HG03354 (cell line): Measurements from ENCODE around the gene RHBDF1.
"Not testable (repeated sequence)": the region's sequence is repeated elsewhere in the genome, so short reads cannot be mapped to it uniquely, and the experiment has no call there.

Experiments used
- ATAC-seq: cut with Tn5 transposase; IDR thresholded peaks from one replicate; pipeline ENCODE4 v1.9.1; 2021; ENCODE audit warnings: mild to moderate bottlenecking; ENCODE audit not compliant: unreplicated experiment, poor library complexity, severe bottlenecking

RHBDF1 gene

GRCh38 chr16:42691-43090 lies 29.7 kb downstream of the RHBDF1 start:
- no peak for ATAC-seq

DNA sequence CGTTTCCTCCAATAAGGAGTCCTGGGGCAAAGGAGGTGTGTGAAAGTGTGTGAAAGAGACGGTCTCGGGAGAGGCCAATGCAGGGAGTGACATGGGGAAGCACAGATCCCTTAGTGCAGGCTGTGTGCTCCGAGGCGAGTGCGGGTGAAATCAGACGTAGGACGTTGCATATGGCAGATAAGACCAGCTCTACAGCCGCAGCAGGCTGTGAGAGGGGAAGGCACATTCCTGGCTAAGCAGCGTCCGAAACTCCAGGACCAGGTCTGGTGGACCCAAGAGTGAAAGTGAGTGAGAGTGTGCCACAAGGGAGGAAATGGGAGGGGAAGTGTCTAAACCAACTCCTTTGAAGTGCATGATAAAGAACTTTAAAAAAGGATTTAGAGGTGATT lies 30.4 kb downstream of the RHBDF1 start:
- ATAC-seq = no peak

- ATAC-seq = no peak
Observed at GRCh38 chr16:41439-42068, 30.9 kb downstream of the RHBDF1 start.

GRCh38 chr16:38941-39892 lies 33.2 kb downstream of the RHBDF1 start:
- peak; percentile 76 for ATAC-seq

GRCh38 chr16:38206-38605 lies 34.2 kb downstream of the RHBDF1 start:
- not testable (repeated sequence) for ATAC-seq

DNA sequence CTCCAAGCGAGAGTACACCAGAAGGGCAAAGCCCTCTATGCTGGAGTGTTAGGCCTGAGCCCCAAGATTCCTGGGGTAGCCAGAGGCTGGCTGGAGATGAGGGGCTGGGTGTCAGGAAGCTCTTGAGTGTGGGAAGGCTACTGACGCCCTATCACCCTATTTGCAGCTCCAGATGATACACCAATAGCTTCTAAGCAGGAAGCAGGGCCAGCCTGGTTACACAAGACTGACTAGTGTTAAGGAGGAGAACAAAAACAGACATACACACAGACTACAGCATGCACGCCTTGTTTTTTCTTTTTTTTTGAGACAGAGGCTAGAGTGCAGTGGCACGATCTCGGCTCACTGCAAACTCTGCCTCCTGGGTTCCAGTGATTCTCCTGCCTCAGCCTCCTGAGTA lies 34.9 kb downstream of the RHBDF1 start:
- ATAC-seq = no peak

DNA sequence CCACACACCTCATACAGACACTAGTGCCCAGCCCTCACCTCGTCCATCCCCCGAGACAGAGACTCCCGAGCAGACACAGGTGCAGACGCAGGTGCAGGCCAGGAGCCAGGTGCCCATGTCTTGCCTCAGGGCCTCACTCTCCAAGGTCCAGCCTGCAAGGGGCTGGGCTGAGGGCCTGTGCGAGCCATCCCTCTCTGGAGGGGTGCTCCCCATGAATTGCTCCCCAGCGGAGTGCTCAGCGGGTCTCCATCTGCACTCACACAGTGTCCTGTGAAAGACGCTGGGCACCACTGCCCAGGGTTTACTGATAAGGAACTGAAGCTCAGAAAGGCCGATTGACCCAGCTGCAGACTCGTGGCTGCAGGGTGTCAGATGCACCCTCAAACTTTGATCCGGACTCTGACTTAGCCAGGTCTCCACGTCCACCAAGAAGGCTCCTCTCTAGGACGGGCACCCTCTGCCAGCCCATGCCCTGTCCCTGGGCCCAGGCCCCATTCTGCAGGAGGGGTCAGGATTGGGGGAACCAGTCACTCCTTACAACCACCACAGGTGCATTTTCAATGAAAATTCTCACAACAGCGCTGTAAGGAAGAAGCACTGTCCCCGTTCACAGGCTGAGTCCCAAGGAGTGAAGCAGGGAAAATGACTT lies 36.0 kb downstream of the RHBDF1 start:
- ATAC-seq = no peak

- ATAC-seq = no peak
Observed at GRCh38 chr16:35678-36305, 36.6 kb downstream of the RHBDF1 start.

DNA sequence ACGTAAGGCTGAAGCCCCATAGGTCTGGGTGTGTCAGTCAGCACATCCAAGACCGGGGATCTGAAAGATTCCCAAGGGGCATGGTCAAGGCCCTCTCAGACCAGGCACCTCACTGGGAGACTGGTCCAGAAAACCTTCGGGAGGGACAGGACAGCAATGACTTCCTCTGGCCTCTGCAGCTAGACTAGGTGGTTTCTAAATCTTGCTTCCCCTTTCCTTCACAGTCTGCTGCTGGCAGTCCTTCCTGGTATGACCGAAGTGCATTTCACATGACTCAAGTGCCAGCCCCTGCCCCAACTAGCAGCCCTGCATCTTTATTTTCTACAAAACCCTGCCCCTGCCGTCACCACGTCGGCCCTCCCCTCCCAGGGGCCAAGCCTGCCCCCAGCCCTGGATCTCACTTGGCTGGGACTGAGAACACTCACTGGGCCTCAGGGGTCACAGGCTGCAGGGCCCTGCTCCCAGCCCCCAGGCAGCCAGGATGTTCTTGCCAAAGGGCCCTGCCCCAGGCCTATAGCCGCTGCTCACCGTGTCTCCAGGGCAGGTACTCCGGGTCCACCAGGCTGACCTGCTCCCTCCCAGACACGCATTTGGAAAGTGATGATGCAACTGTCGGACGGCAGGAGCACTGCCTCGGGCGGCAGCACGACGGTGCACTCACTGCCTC lies 37.3 kb downstream of the RHBDF1 start:
- ATAC-seq = no peak

DNA sequence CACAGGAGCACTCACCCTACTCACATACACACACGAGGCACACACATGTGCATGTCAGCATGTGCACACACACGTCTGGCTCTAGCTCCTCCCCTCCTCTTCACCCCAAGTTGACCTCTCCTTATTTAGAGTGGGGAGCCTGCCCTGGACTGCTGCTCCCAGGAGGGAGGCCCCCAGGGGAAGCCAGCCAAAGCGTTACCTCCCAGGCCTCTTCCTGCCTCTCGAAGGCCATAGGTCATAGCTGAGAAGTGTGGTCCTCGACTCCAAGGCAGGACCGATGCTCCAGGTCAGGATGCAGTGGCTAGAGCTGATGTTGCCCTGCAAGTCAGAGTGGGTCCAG lies 37.8 kb downstream of the RHBDF1 start:
- no peak for ATAC-seq

DNA sequence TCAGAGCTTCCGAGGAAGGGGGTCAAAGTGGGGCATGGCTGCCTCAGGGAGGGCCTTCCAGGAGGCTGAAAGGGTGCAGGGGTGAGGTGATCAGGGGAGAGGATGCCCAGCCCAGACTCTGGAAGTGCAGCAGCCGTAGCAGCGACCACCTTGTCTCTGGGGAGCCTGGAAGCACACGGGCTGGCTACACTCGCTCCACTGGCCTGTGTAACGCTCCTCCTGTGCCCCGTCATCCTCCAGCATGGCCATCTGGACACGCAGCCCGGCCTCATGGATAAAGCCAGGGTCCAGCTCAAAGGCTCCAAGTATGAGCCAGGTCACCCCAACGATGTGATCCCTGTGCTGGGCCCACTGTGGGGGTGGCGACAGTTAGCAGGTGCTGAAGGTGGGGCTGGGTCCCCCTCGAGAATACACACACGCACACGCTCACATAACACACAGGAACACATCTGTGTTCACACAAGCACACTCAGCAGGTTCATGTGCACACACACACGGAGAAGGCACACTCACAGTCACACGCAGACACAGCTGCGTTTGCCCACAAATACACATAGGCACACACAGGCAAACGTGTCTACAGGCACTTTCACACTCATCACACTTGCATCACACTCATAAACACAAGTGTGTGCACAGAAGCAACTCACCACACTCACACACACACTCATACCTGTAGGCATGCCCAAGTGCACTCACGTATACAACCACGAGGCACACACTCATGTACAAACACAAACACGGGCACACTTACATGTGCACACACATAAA lies 38.4 kb downstream of the RHBDF1 start:
- ATAC-seq = no peak

DNA sequence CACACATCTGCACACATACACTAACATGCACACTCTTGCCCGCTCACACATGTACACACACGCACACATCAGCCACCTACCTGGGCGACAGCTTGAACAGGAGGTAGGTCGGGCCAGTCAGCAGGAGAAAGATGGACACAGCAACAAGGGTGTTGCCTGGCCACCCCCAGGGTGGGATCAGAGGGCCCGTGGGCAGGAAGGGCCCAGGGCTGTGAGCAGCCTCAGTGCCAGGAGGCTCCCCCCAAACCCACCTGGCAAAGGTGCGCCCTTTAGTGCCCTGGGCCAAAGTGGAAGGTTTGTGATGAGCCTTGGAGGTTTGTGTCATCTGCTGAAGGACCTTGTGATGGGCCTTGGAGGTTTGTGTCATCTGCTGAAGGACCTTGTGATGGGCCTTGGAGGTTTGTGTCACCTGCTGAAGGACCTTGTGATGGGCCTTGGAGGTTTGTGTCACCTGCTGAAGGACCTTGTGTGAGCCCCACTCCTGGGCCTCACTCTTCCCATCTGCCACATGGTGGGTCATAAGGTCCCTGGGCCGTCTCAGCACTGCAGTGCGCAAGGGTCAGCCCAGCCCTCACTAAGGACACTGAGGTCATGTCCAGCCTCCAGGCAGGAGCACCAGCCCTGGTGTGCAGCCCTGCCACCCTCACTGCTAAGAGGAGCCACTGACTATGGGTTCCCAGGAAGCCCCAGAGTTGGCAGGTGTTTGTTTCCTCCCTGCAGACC lies 39.1 kb downstream of the RHBDF1 start:
- not testable (repeated sequence) for ATAC-seq

DNA sequence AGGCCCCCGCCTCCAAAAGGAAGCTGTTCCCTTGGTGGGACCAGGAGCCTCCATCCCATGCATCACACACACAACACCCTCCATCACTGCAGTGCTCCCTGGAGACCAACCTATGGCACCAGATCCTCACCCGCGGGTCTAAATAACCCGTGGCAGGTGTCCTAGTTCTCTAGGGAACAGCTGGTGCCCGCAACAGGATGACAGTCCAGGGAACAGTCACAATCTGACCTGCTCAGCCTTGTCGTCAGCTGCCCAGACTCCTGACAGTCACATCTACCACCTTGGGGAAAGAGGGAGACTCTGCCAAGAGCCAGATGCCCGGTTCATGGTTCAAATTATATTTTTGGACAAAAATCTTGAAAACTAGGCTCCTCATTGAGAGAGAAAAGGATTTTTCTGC lies 41.8 kb downstream of the RHBDF1 start:
- not testable (repeated sequence) for ATAC-seq

- peak; percentile 63 for ATAC-seq
Observed at GRCh38 chr16:25926-26348, 46.5 kb downstream of the RHBDF1 start.

DNA sequence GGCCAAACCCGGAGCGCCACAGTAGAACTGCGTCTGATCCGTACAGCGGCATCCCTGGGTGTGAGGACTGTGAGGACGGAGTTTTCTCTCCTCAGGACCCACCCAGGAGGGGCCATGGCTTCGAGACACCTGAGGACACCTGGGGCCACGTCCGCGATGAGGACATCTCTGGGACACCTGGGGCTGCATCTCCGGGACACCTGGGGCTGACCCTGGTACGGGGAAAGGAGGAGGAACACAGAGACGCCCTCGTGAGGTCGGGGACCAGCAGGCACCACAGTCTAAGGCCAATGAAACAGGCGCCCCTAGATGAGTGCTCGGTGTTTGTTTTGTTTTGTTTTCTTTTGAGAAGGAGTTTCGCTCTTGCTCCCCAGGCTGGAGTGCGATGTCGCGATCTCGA lies 48.3 kb downstream of the RHBDF1 start:
- not testable (repeated sequence) for ATAC-seq

DNA sequence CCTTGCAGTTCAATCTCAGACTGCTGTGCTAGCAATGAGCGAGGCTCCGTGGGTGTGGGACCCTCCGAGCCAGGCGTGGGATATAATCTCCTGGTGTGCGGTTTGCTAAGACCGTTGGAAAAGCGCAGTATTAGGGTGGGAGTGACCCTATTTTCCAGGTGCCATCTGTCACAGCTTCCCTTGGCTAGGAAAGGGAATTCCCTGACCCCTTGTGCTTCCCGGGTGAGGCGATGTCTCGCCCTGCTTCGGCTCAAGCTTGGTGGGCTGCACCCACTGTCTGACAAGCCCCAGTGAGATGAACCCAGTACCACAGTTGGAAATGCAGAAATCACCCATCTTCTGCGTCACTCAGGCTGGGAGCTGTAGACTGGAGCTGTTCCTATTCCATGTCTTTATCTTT lies 51.5 kb downstream of the RHBDF1 start:
- ATAC-seq = not testable (repeated sequence)

DNA sequence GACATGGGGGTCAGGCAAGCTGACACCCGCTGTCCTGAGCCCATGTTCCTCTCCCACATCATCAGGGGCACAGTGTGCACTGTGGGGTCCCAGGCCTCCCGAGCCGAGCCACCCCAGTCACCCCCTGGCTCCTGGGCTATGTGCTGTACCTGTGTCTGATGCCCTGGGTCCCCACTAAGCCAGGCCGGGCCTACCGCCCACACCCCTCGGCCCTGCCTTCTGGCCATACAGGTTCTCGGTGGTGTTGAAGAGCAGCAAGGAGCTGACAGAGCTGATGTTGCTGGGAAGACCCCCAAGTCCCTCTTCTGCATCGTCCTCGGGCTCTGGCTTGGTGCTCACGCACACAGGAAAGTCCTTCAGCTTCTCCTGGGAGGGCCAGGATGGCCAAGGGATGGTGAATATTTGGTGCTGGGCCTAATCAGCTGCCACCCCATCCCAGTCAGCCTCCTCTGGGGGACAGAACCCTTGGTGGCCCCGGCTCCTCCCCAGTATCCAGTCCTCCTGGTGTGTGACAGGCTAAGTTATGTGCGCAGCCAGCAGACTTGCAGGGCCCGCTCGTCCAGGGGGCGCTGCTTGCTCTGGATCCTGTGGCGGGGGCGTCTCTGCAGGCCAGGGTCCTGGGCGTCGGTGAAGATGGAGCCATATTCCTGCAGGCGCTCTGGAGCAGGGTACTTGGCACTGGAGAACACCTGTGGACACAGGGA lies 55.2 kb downstream of the RHBDF1 start:
- ATAC-seq = not testable (repeated sequence)

DNA sequence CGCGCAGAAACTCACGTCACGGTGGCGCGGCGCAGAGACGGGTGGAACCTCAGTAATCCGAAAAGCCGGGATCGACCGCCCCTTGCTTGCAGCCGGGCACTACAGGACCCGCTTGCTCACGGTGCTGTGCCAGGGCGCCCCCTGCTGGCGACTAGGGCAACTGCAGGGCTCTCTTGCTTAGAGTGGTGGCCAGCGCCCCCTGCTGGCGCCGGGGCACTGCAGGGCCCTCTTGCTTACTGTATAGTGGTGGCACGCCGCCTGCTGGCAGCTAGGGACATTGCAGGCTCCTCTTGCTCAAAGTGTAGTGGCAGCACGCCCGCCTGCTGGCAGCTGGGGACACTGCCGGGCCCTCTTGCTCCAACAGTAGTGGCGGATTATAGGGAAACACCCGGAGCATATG lies 61.7 kb downstream of the RHBDF1 start:
- ATAC-seq = not testable (repeated sequence)
